OCI-LY3 (cell line): ENCODE measurements around the gene DNAJC15.

Experiments used
- CTCF ChIP-seq: fragments of 200-600, 300-600 bp; sonication (generic); IDR thresholded peaks from 2 replicates; pipeline ENCODE4 v1.5.1; 2014; ENCODE audit warnings: antibody characterized with exemption, low read length, low read depth
- EZH2phosphoT487 ChIP-seq: fragments of 200-600 bp; shearing (Covaris generic); IDR thresholded peaks from 2 replicates; pipeline ENCODE4 v1.6.1; 2018; ENCODE audit warnings: antibody characterized with exemption, mixed run types, low read depth

DNA sequence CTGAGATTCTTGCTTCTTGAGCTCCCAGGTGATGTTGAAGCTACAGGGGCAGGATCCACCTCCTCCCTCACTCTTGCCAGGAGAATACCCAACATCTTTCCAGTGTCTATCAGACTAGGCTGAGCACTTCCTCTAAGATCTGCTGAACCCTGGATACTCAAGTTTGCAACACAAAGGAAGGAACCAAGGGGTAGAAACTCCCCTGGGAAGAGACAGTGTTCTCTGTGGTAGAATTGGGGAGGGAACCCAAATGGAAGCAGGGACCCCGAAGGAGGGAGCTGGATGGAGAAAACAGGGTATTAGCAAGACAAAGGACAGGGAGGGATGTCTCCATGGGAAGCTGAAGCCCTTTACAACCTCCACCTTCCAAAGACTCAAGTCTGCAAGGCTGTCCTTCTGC is 117.6 kb downstream of the DNAJC15 start:
- TF ChIP-seq CTCF (no peak), EZH2phosphoT487 (no peak)
